ENCODE data around the gene FAM83C. TPM values are rescaled to one million over a fixed set of nuclear protein-coding genes. Genes with fewer than 3 reads are reported as not detected.
"Not testable (repeated sequence)": the region's sequence is repeated elsewhere in the genome, so short reads cannot be mapped to it uniquely, and the experiment has no call there.

Gene FAM83C
- total and polyA plus RNA-seq, 9 of the 15 experiments (the other 6 are each of a cell fraction or from before 2014, with no cell fraction given): not detected

DNA sequence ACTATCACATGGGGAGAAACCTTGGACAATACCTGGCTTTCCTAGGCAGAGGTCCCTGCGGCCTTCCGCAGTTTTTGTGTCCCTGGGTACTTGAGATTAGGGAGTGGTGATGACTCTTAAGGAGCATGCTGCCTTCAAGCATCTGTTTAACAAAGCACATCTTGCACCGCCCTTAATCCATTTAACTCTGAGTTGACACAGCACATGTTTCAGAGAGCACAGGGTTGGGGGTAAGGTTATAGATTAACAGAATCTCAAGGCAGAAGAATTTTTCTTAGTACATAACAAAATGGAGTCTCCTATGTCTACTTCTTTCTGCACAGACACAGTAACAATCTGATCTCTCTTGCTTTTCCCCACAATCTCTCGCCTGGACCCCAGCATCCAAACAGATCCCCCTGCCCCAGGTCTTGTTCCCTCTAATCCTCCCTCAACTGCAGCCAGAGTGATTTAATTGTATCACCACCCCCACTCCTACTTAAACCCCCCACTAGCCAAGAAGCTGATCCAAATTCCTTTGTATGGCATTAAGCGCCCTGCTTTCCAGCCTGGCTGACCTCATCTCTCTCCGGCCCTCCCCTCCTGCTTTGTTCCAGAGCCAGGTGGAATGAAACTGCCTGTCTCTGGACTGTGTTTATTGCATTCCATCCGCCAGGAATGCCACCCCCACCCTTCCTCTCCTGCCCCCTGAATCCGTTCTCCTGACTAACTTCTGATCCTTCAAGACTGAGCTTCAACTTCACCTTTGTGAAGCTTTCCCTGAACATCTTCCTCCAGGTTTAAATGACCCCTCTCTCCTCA, 29.3 kb downstream of the FAM83C start:
- H3K36me3 ChIP-seq (ENCODE audit: control insufficient read depth, insufficient read depth, low read length); H3K9me1 ChIP-seq (ENCODE audit: control insufficient read depth, insufficient read depth, low read length); H3K9me3 ChIP-seq (replicated peaks; ENCODE audit: control insufficient read depth, insufficient read depth, low read depth, low read length); H3K79me2 ChIP-seq (ENCODE audit: control insufficient read depth, insufficient read depth, low read length); in situ Hi-C loops (cut with MboI); CTCF ChIA-PET (ENCODE audit: low intra/inter-chr PET ratio); H2AFZ ChIP-seq (ENCODE audit: low read depth, low read length); BruUV-seq (replicated peaks); H4K20me1 ChIP-seq (replicated peaks; ENCODE audit: control insufficient read depth, insufficient read depth, low read length); H3K27ac ChIP-seq (ENCODE audit: extremely low read depth, low read depth, low read length); H3K4me2 ChIP-seq (ENCODE audit: insufficient read depth, low read length); FAIRE-seq; DNase-seq (ENCODE audit: extremely low read depth in 1 of 4, low spot score in 3 of 4); ATAC-seq; H3K4me3 ChIP-seq: not testable (repeated sequence)
- Histone ChIP-seq H3K4me1 (replicated peaks in 1 of 2; ENCODE audit: control insufficient read depth in 2 of 2, insufficient read depth in 2 of 2, low read length in 2 of 2) (peaks cover 0 to 18% of the 10 kb centered on the region in 2 experiments; a peak in 2 of 5 replicates), H3K27me3 (ENCODE audit: control insufficient read depth in 2 of 2, insufficient read depth in 2 of 2, low read length in 2 of 2) (peaks cover 2 to 27% of the 10 kb centered on the region in 2 experiments; a peak in 3 of 5 replicates), H3K9ac (ENCODE audit: insufficient read depth in 1 of 2, low read depth in 2 of 2, low read length in 2 of 2) (peak overlapping the region in 1 of 2 experiments; percentile 14; a peak in 1 of 4 replicates)
- POLR2A ChIA-PET: interaction anchor here (0.6 kb wide), 1 partner anchor 241 kb away, joined by 6 read pairs; no protein-coding TSS in a partner anchor
- WGBS (ENCODE audit: insufficient coverage, low coverage, missing lambda C conversion rate): 44% methylated on average over 5 of the region's 8 CpGs
- intact Hi-C loops (cut with micrococcal nuclease): loop anchor here (10.0 kb wide), 2 partner anchors 388 to 428 kb away; partner anchors contain the start of genes ACSS2 and GGT7

DNA sequence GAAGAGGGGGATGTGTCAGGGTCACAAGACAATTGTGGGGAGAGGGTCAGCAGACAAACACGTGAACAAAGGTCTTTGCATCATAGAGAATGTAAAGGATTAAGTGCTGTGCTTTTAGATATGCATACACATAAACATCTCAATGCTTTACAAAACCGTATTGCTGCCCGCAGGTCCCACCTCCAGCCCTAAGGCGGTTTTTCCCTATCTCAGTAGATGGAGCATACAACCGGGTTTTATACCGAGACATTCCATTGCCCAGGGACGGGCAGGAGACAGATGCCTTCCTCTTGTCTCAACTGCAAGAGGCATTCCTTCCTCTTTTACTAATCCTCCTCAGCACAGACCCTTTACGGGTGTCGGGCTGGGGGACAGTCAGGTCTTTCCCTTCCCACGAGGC, 29.9 kb downstream of the FAM83C start:
- intact Hi-C loops (cut with micrococcal nuclease): loop anchor here (10.0 kb wide), 2 partner anchors 388 to 428 kb away; partner anchors contain the start of genes ACSS2 and GGT7
- POLR2A ChIA-PET; H3K27ac ChIP-seq (ENCODE audit: extremely low read depth, low read depth, low read length); DNase-seq (ENCODE audit: extremely low read depth in 1 of 4, low spot score in 3 of 4); BruUV-seq (replicated peaks); H3K9ac ChIP-seq (ENCODE audit: insufficient read depth in 1 of 2, low read depth in 2 of 2, low read length in 2 of 2); ATAC-seq; H3K4me2 ChIP-seq (ENCODE audit: insufficient read depth, low read length); H3K9me3 ChIP-seq (replicated peaks; ENCODE audit: control insufficient read depth, insufficient read depth, low read depth, low read length); H3K79me2 ChIP-seq (ENCODE audit: control insufficient read depth, insufficient read depth, low read length); H3K9me1 ChIP-seq (ENCODE audit: control insufficient read depth, insufficient read depth, low read length); H2AFZ ChIP-seq (ENCODE audit: low read depth, low read length); H4K20me1 ChIP-seq (replicated peaks; ENCODE audit: control insufficient read depth, insufficient read depth, low read length); H3K4me3 ChIP-seq; in situ Hi-C loops (cut with MboI); FAIRE-seq; CTCF ChIA-PET (ENCODE audit: low intra/inter-chr PET ratio); H3K36me3 ChIP-seq (ENCODE audit: control insufficient read depth, insufficient read depth, low read length): not testable (repeated sequence)
- peaks cover 2 to 27% of the 10 kb centered on the region in 2 experiments; a peak in 3 of 5 replicates for H3K27me3 ChIP-seq (ENCODE audit: control insufficient read depth in 2 of 2, insufficient read depth in 2 of 2, low read length in 2 of 2)
- H3K4me1 ChIP-seq (replicated peaks in 1 of 2; ENCODE audit: control insufficient read depth in 2 of 2, insufficient read depth in 2 of 2, low read length in 2 of 2): peaks cover under 1 to 18% of the 10 kb centered on the region in 2 experiments; a peak in 3 of 5 replicates
- 19% methylated on average over 6 of the region's 10 CpGs for WGBS (ENCODE audit: insufficient coverage, low coverage, missing lambda C conversion rate)
